Uterus (tissue), 4 donors: ENCODE measurements around the gene GBP7. TPM values are rescaled to one million over a fixed set of nuclear protein-coding genes. Genes with fewer than 3 reads are reported as not detected.
A peak's percentile ranks its signal among the peaks of the same experiment; 100 is the strongest.
"Not testable (repeated sequence)": the region's sequence is repeated elsewhere in the genome, so short reads cannot be mapped to it uniquely, and the experiment has no call there.

Experiments used
- DNase-seq, 2 donors: peaks; one replicate each; pipeline ENCODE4 v3.0.0-alpha.2; 2019 to 2020
- H3K27ac ChIP-seq, 2 donors: fragments of 200-600 bp; sonication (generic); 1 replicate in 1 of 2; 2 replicates in 1 of 2; pipeline ENCODE4 v1.5.1; 2016 to 2018
- H3K27me3 ChIP-seq, 2 donors: fragments of 200-600 bp; sonication (generic); one replicate each; pipeline ENCODE4 v1.5.1; 2018 to 2019; ENCODE audit warnings: control low read depth in 1 of 2
- H3K36me3 ChIP-seq, 2 donors: fragments of 200-600 bp; sonication (generic); one replicate each; pipeline ENCODE4 v1.5.1; 2019; ENCODE audit warnings: control low read depth in 1 of 2
- H3K4me1 ChIP-seq, 2 donors: fragments of 200-600 bp; sonication (generic); one replicate each; pipeline ENCODE4 v1.5.1; 2018 to 2019; ENCODE audit warnings: control low read depth in 1 of 2
- H3K4me3 ChIP-seq, 2 donors: fragments of 200-600 bp; sonication (generic); 1 replicate in 1 of 2; 2 replicates in 1 of 2; pipeline ENCODE4 v1.5.1; 2018 to 2019; ENCODE audit warnings: mild to moderate bottlenecking in 1 of 2
- H3K9me3 ChIP-seq, 2 donors: fragments of 200-600 bp; sonication (generic); one replicate each; pipeline ENCODE4 v1.5.1; 2019; ENCODE audit warnings: control low read depth in 1 of 2
- POLR2A ChIP-seq, 2 donors: fragments of 450-650 bp; IDR thresholded peaks; one replicate each; pipeline ENCODE4 v1.6.1; 2016; ENCODE audit warnings: antibody characterized with exemption in 2 of 2, mild to moderate bottlenecking in 1 of 2, moderate library complexity in 1 of 2
- intact Hi-C: fragments of 100-400 bp; cut with DNase I; formaldehyde crosslinking; loops from one replicate; pipeline ENCODE4 v1.15.1; 2023; ENCODE audit warnings: low total_unique reads
- total RNA-seq, 4 donors: library from RNA; depleted of rRNA in 3 of 4; stranded (reverse); fragments of >200 nt in 3 of 4; gene quantifications; one replicate each; pipeline versions ENCODE4 v1.1.0 to v1.2.4, GENCODE V29; 2014 to 2023
- TF ChIP-seq, protein P1 (sequence below), 4 experiments: fragments of 200-600 bp in 2 of 4; fragments of 450-650 bp in 2 of 4; sonication (generic) in 2 of 4; IDR thresholded peaks; one replicate each; pipeline ENCODE4 v1.5.1; 2016 to 2019; ENCODE audit warnings: antibody characterized with exemption in 4 of 4, mild to moderate bottlenecking in 2 of 4, moderate library complexity in 1 of 4
- donor health status: DM: yes; HTN: yes; CAD: no.

The GBP7 gene
- total RNA-seq, 4 donors from 2014 or later, result not detected

DNA sequence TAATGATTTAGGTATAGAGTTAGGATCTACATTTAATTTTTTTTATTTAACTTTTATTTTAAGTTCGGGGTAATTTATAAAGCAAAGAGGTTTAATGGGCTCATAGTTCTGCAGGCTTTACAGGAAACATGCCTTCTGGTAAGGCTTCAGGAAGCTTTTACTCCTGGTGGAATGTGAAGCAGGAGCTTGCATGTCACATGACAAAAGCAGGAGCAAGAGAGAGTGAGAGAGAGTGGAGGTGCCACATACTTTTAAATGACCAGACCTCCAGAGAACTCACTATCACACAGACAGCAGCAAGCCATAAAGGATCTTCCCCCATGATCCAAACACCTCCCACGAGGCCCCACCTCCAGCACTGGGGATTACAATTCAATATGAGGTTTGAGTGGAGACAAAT, 32.3 kb downstream of the GBP7 start:
- H3K4me3 ChIP-seq, result no peak overlapping the region
- intact Hi-C loops, result no loop called here
- no peak for TF ChIP-seq POLR2A (IDR thresholded peaks at IDR 0.05)
- TF ChIP-seq, protein P1, sequence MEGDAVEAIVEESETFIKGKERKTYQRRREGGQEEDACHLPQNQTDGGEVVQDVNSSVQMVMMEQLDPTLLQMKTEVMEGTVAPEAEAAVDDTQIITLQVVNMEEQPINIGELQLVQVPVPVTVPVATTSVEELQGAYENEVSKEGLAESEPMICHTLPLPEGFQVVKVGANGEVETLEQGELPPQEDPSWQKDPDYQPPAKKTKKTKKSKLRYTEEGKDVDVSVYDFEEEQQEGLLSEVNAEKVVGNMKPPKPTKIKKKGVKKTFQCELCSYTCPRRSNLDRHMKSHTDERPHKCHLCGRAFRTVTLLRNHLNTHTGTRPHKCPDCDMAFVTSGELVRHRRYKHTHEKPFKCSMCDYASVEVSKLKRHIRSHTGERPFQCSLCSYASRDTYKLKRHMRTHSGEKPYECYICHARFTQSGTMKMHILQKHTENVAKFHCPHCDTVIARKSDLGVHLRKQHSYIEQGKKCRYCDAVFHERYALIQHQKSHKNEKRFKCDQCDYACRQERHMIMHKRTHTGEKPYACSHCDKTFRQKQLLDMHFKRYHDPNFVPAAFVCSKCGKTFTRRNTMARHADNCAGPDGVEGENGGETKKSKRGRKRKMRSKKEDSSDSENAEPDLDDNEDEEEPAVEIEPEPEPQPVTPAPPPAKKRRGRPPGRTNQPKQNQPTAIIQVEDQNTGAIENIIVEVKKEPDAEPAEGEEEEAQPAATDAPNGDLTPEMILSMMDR (IDR thresholded peaks at IDR 0.05), result no peak
- H3K4me1 ChIP-seq, result no peaks in the 10 kb centered on the region
- DNase-seq, result no peak
- no peak overlapping the region for H3K27ac ChIP-seq
- H3K9me3 ChIP-seq, result no peaks in the 10 kb centered on the region
- H3K36me3 ChIP-seq, result no peaks in the 10 kb centered on the region
- H3K27me3 ChIP-seq, result no peaks in the 10 kb centered on the region

DNA sequence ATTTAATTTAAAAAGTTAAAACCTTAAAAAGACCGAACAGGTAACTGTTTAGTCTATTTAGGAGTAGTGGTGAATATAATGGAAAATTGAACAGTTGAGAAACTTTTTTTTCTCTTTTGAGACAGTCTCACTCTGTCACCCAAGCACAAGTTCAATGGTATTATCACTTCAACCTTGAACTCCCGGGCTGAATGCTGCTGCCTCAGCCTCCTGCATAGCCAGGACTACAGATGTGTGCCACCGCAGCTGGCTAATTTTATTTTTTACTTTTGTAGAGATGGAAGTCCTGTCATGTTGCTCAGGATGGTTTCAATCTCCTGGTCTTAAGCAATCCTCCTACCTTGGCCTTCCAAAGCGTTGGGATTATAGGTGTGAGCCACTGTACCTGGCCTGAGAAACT, 33.6 kb downstream of the GBP7 start:
- no peaks in the 10 kb centered on the region for H3K9me3 ChIP-seq
- H3K4me3 ChIP-seq, result no peak overlapping the region
- no peaks in the 10 kb centered on the region for H3K36me3 ChIP-seq
- TF ChIP-seq, protein P1 (IDR thresholded peaks at IDR 0.05), result no peak
- TF ChIP-seq POLR2A (IDR thresholded peaks at IDR 0.05), result no peak
- no peak overlapping the region for H3K27ac ChIP-seq
- H3K27me3 ChIP-seq, result no peaks in the 10 kb centered on the region
- intact Hi-C loops, result no loop called here
- DNase-seq, result no peak
- H3K4me1 ChIP-seq, result no peaks in the 10 kb centered on the region

DNA sequence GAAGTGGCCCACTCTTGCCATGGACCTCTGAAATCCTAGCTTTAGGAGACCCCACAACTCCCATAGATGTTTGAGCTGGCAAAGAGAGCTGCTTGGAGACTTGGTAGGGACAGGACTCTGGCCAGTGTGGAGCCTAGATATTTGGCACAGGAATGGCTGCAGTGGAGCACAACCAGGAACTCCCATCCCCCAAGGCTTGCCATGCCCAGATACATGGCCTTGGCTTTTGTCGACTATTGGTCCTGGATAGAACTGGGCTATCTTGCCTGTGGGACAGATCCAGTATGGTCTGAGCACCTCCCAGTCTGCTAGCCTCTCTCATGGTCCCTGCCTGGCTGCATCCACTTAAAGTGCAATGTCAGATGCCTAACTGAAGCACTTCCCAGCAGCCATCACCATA, 42.1 kb downstream of the GBP7 start:
- Histone ChIP-seq H3K27ac (no peak overlapping the region), H3K9me3 (no peaks in the 10 kb centered on the region), H3K4me3 (no peak overlapping the region), H3K27me3 (no peaks in the 10 kb centered on the region), H3K36me3 (no peaks in the 10 kb centered on the region), H3K4me1 (no peaks in the 10 kb centered on the region)
- intact Hi-C loops, result no loop called here
- TF ChIP-seq, protein P1 (IDR thresholded peaks at IDR 0.05), result no peak
- TF ChIP-seq POLR2A (IDR thresholded peaks at IDR 0.05), result no peak
- no peak for DNase-seq

DNA sequence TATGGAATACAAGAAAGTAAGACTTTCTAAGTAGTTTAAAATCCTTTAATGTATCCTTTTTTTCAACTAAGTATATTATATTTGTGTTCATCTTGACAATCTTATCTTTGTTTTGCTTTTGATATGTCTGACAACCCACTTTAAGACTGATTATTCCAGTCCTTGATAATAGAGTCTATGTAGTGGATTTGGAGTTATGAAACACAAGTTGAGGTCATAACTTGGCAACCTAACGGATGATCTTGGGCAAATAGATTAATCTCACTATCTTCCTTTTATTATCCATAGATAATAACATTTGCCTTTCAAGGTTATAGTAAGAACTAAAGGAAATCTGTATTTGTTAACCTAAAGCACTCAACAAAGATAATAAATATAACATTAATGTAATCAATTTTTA, 45.1 kb downstream of the GBP7 start:
- no peaks in the 10 kb centered on the region for H3K36me3 ChIP-seq
- TF ChIP-seq, protein P1 (IDR thresholded peaks at IDR 0.05), result no peak
- no peak for TF ChIP-seq POLR2A (IDR thresholded peaks at IDR 0.05)
- intact Hi-C loops, result no loop called here
- H3K4me1 ChIP-seq, result no peaks in the 10 kb centered on the region
- no peak for DNase-seq
- peak overlapping the region; percentile 79 to 95 for H3K27ac ChIP-seq
- H3K4me3 ChIP-seq, result no peak overlapping the region
- no peaks in the 10 kb centered on the region for H3K9me3 ChIP-seq
- H3K27me3 ChIP-seq, result no peaks in the 10 kb centered on the region

DNA sequence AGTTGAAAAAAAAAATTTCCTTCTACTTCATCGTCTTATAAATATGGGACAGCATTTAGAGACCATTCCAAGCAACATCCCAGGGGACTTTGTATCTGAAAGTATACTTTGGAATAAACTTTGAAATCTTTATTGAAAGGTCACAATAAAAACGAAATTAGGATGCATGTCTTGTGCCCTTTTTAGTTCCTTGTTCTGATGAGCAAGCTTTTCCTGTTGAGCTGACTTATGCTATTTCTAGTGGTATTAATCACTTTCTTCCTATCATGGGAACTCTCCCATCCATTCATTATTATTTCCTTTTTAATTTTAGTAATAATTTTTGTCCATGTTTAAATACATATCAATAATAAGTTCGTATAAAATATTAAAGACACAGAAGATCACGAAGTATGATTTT, 45.9 kb downstream of the GBP7 start:
- intact Hi-C loops, result no loop called here
- Histone ChIP-seq H3K9me3 (no peaks in the 10 kb centered on the region), H3K4me3 (no peak overlapping the region), H3K27ac (peak overlapping the region; percentile 79 to 95), H3K36me3 (no peaks in the 10 kb centered on the region), H3K27me3 (no peaks in the 10 kb centered on the region), H3K4me1 (no peaks in the 10 kb centered on the region)
- TF ChIP-seq POLR2A (IDR thresholded peaks at IDR 0.05), result no peak
- TF ChIP-seq, protein P1 (IDR thresholded peaks at IDR 0.05), result no peak
- no peak for DNase-seq

DNA sequence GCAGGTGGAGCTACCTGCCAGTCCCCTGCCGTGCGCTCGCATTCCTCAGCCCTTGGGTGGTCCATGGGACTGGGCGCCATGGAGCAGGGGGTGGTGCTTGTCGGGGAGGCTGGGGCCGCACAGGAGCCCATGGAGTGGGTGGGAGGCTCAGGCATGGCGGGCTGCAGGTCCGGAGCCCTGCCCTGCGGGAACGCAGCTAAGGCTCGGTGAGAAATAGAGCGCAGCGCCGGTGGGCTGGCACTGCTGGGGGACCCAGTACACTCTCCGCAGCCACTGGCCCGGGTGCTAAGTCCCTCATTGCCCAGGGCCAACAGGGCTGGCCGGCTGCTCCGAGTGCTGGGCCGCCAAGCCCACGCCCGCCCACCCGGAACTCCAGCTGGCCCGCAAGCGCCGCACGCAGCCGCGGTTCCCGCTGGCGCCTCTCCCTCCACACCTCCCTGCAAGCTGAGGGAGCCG, 47.8 kb downstream of the GBP7 start:
- intact Hi-C loops, H3K27me3 ChIP-seq, H3K4me3 ChIP-seq, H3K9me3 ChIP-seq, H3K4me1 ChIP-seq, DNase-seq, H3K36me3 ChIP-seq: not testable (repeated sequence)
- peak overlapping the region; percentile 79 to 95 for H3K27ac ChIP-seq

DNA sequence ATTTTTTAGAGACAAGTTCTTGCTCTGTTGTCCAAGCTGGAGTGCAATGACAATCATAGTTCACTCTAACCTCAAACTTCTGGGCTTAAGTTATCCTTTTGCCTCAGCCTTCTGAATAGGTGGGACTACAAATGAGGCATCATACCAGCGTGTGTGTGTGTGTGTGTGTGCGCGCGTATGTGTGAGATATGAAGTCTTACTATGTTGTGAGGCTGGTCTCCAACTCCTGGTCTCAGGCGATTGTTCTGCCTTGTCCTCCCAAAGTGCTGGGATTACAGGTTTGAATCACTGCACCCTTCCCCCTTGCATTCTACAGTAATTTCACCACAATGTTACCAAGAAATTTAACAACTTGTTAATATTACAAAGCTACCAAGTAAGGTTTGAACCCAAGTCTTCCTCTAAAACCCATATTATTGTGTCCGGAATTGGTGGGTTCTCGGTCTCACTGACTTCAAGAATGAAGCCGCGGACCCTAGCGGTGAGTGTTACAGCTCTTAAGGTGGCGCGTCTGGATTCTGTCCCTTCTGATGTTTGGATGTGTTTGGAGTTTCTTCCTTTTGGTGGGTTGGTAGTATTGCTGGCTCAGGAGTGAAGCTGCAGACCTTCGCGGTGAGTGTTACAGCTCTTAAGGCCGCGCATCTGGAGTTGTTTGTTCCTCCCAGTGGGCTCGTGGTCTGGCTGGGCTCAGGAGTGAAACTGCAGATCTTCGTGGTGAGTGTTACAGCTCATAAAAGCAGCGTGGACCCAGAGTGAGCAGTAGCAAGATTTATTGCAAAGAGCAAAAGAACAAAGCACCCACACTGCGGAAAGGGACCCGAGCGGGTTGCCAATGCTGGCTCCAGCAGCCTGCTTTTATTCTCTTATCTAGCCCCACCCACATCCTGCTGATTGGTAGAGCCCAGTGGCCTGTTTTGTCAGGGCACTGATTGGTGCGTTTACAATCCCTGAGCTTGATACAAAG, 48.9 kb downstream of the GBP7 start:
- H3K36me3 ChIP-seq, H3K9me3 ChIP-seq, intact Hi-C loops, H3K4me1 ChIP-seq, H3K27me3 ChIP-seq: not testable (repeated sequence)
- peak overlapping the region; percentile 79 to 95 for H3K27ac ChIP-seq
- peak; percentile 27 to 35 for DNase-seq
- H3K4me3 ChIP-seq, result peak overlapping the region in 1 of 2 donors; percentile 44
